ENCODE data around the gene TTYH3.
"Not testable (repeated sequence)": the region's sequence is repeated elsewhere in the genome, so short reads cannot be mapped to it uniquely, and the experiment has no call there.

TTYH3 gene

GRCh38 chr7:2679135-2680127 lies 47.6 kb downstream of the TTYH3 start:
- H3K36me3 ChIP-seq (ENCODE audit: control insufficient read depth, low read length); H3K4me3 ChIP-seq (ENCODE audit: low read length); H3K9me2 ChIP-seq (replicated peaks; ENCODE audit: control insufficient read depth, low read length); H3F3A ChIP-seq (ENCODE audit: control insufficient read depth, insufficient read depth); H3K27ac ChIP-seq (ENCODE audit: low read depth, low read length); H3K9me3 ChIP-seq (ENCODE audit: control insufficient read depth, insufficient read depth, low read length); H4K20me1 ChIP-seq (ENCODE audit: control insufficient read depth, insufficient read depth, low read depth, low read length); H3K4me2 ChIP-seq (ENCODE audit: low read length); H3K4me1 ChIP-seq (ENCODE audit: control insufficient read depth, low read length); H3K79me2 ChIP-seq (ENCODE audit: control insufficient read depth, low read length): not testable (repeated sequence)
- peaks cover 20% of the 10 kb centered on the region for H3K27me3 ChIP-seq (ENCODE audit: control insufficient read depth, low read length)

- TF ChIP-seq EZH2phosphoT487 (IDR thresholded peaks at IDR 0.05; ENCODE audit: borderline replicate concordance, low read length) (no peak), CTCF (IDR thresholded peaks at IDR 0.05; ENCODE audit: low read depth, low read length, poor library complexity, severe bottlenecking) (no peak)
- no peaks in the 10 kb centered on the region for H3K36me3 ChIP-seq (ENCODE audit: control insufficient read depth, low read length)
- no peaks in the 10 kb centered on the region for H3K79me2 ChIP-seq (ENCODE audit: control insufficient read depth, low read length)
- H3K9me2 ChIP-seq (replicated peaks; ENCODE audit: control insufficient read depth, low read length), result no peaks in the 10 kb centered on the region
- H3K27me3 ChIP-seq (ENCODE audit: control insufficient read depth, low read length), result peaks cover 20% of the 10 kb centered on the region
- H3K4me2 ChIP-seq (ENCODE audit: low read length), result no peak overlapping the region
- no peak overlapping the region for H3K4me3 ChIP-seq (ENCODE audit: low read length)
- no peaks in the 10 kb centered on the region for H3K9me3 ChIP-seq (ENCODE audit: control insufficient read depth, insufficient read depth, low read length)
- no peaks in the 10 kb centered on the region for H3K4me1 ChIP-seq (ENCODE audit: control insufficient read depth, low read length)
- no peaks in the 10 kb centered on the region for H4K20me1 ChIP-seq (ENCODE audit: control insufficient read depth, insufficient read depth, low read depth, low read length)
- H3K27ac ChIP-seq (ENCODE audit: low read depth, low read length), result no peak overlapping the region
- H3F3A ChIP-seq (ENCODE audit: control insufficient read depth, insufficient read depth), result no peaks in the 10 kb centered on the region
Observed at GRCh38 chr7:2680256-2680655, 48.5 kb downstream of the TTYH3 start.

DNA sequence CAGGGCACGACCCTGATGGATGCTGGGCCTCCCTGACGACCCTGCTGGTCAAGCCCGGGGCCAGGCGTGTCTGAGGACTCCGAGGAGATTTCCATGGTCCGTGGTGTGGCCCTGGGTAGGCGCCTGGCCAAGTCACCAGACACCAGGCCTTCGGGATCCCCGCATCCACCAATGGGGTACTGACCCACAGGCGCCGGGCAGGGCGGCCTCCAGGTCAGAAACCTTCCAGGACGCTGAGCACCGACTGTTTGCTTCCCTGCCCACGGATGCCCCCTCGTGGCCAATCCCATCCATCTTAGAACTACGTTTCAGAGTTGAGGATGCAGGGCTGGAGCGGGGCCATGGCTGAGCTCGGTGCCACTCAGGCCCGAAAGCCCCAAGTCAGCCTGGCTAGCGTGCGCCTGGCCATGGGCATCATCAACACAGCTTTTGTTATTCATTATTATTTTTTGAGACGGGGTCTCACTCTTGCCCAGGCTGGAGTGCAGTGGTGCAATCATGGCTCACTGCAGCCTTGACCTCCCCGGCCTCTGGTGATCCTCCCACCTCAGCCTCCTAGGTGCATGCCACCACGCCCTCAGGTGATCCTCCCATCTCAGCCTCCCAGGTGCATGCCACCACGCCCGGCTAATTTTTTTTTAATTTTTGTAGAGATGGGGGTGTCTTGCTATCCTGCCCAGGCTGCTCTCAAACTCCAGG lies 49.2 kb downstream of the TTYH3 start:
- H3K9me3 ChIP-seq (ENCODE audit: control insufficient read depth, insufficient read depth, low read length), result no peaks in the 10 kb centered on the region
- peaks cover 21% of the 10 kb centered on the region for H3K27me3 ChIP-seq (ENCODE audit: control insufficient read depth, low read length)
- no peaks in the 10 kb centered on the region for H3K79me2 ChIP-seq (ENCODE audit: control insufficient read depth, low read length)
- H3K4me2 ChIP-seq (ENCODE audit: low read length), result no peak overlapping the region
- H3F3A ChIP-seq (ENCODE audit: control insufficient read depth, insufficient read depth), result no peaks in the 10 kb centered on the region
- H3K4me1 ChIP-seq (ENCODE audit: control insufficient read depth, low read length), result no peaks in the 10 kb centered on the region
- no peak overlapping the region for H3K27ac ChIP-seq (ENCODE audit: low read depth, low read length)
- H4K20me1 ChIP-seq (ENCODE audit: control insufficient read depth, insufficient read depth, low read depth, low read length), result no peaks in the 10 kb centered on the region
- no peaks in the 10 kb centered on the region for H3K9me2 ChIP-seq (replicated peaks; ENCODE audit: control insufficient read depth, low read length)
- no peaks in the 10 kb centered on the region for H3K36me3 ChIP-seq (ENCODE audit: control insufficient read depth, low read length)
- H3K4me3 ChIP-seq (ENCODE audit: low read length), result no peak overlapping the region
- TF ChIP-seq CTCF (IDR thresholded peaks at IDR 0.05; ENCODE audit: low read depth, low read length, poor library complexity, severe bottlenecking), result peak; percentile 78
- no peak for TF ChIP-seq EZH2phosphoT487 (IDR thresholded peaks at IDR 0.05; ENCODE audit: borderline replicate concordance, low read length)

Data from DOHH2 (cell line).